WTC11 (cell line): ENCODE data around the gene LIPM. TPM values are rescaled to one million over a fixed set of nuclear protein-coding genes. Genes with fewer than 3 reads are reported as not detected.

ENCODE experiments used
- ATAC-seq: fragments of 200-7000 bp; cut with Tn5 transposase; 2 replicates; pipeline ENCODE4 v1.10.0; 2021; ENCODE audit warnings: mild to moderate bottlenecking, moderate library complexity
- CTCF ChIA-PET: fragments of 300-600 bp; sonication (Branson Sonifier 250); formaldehyde crosslinking; loops from one replicate; lab custom pipeline; 2021; ENCODE audit warnings: antibody characterized with exemption; lab: Charles Lee
- POLR2A ChIA-PET: fragments of 350-600 bp; sonication (Branson Sonifier 250); formaldehyde crosslinking; loops from one replicate; lab custom pipeline; 2021; ENCODE audit warnings: antibody characterized with exemption; lab: Charles Lee
- DNase-seq: peaks from one replicate; pipeline ENCODE4 v3.0.0; 2021; ENCODE audit warnings: low spot score
- H3K27ac Mint-ChIP-seq: 2 replicates; pipeline ENCODE4 v1.8.0; 2021; ENCODE audit warnings: mixed read lengths
- H3K27me3 Mint-ChIP-seq: 2 replicates; pipeline ENCODE4 v1.8.0; 2021; ENCODE audit warnings: low read depth, mild to moderate bottlenecking, moderate library complexity, mixed read lengths
- H3K36me3 Mint-ChIP-seq: 2 replicates; pipeline ENCODE4 v1.8.0; 2021; ENCODE audit warnings: mixed read lengths
- H3K4me1 Mint-ChIP-seq: 2 replicates; pipeline ENCODE4 v1.8.0; 2022; ENCODE audit warnings: mixed read lengths
- H3K4me3 Mint-ChIP-seq: 2 replicates; pipeline ENCODE4 v1.8.0; 2021; ENCODE audit warnings: mild to moderate bottlenecking, moderate library complexity, mixed read lengths
- H3K9me3 Mint-ChIP-seq: 2 replicates; pipeline ENCODE4 v1.8.0; 2021; ENCODE audit warnings: mixed read lengths
- ATF1 ChIP-seq: sonication (generic); formaldehyde crosslinking; IDR thresholded peaks from 2 replicates; pipeline ENCODE4 v1.8.1; 2023; ENCODE audit warnings: mild to moderate bottlenecking, moderate library complexity, missing genetic modification reagents
- GTF2I ChIP-seq: fragments of 250-450 bp; sonication (Bioruptor Pico); conservative IDR thresholded peaks from 2 replicates; pipeline ENCODE4 v1.4.0; 2021; ENCODE audit warnings: mild to moderate bottlenecking
- RELA ChIP-seq: sonication (generic); formaldehyde crosslinking; IDR thresholded peaks from 2 replicates; pipeline ENCODE4 v1.8.1; 2022; ENCODE audit warnings: missing genetic modification reagents, mild to moderate bottlenecking, borderline replicate concordance
- SMAD3 ChIP-seq: sonication (generic); formaldehyde crosslinking; IDR thresholded peaks from 2 replicates; pipeline ENCODE4 v1.8.0; 2022; ENCODE audit warnings: missing genetic modification reagents, mild to moderate bottlenecking, borderline replicate concordance
- TEAD1 ChIP-seq: sonication (generic); formaldehyde crosslinking; IDR thresholded peaks from 2 replicates; pipeline ENCODE4 v1.8.0; 2022; ENCODE audit warnings: mild to moderate bottlenecking, missing genetic modification reagents
- TEAD4 ChIP-seq: sonication (generic); formaldehyde crosslinking; IDR thresholded peaks from 2 replicates; pipeline ENCODE4 v1.8.0; 2022; ENCODE audit warnings: mild to moderate bottlenecking, missing genetic modification reagents
- ZNF138 ChIP-seq: sonication (generic); formaldehyde crosslinking; conservative IDR thresholded peaks from 2 replicates; pipeline ENCODE4 v1.8.1; 2022; ENCODE audit warnings: mild to moderate bottlenecking, moderate library complexity, missing genetic modification reagents
- ZNF416 ChIP-seq: fragments of 250-450 bp; sonication (Bioruptor Pico); IDR thresholded peaks from 2 replicates; pipeline ENCODE4 v1.9.0; 2021; ENCODE audit warnings: mild to moderate bottlenecking, inconsistent platforms
- total RNA-seq: library from RNA; stranded (reverse); gene quantifications from 3 replicates; pipeline ENCODE4 v1.2.3, GENCODE V29; 2021
- TF ChIP-seq, protein P1 (sequence below): sonication (generic); formaldehyde crosslinking; IDR thresholded peaks from 2 replicates; pipeline ENCODE4 v1.8.1; 2023; ENCODE audit warnings: mild to moderate bottlenecking, missing genetic modification reagents, moderate library complexity
- TF ChIP-seq, protein P2 (sequence below): sonication (generic); formaldehyde crosslinking; IDR thresholded peaks from 2 replicates; pipeline ENCODE4 v1.8.0; 2023; ENCODE audit warnings: missing genetic modification reagents
- TF ChIP-seq, protein P3 (sequence below): fragments of 250-450 bp; sonication (Bioruptor Pico); IDR thresholded peaks from 2 replicates; pipeline ENCODE4 v1.9.0; 2021; ENCODE audit warnings: mild to moderate bottlenecking, borderline replicate concordance
- TF ChIP-seq, protein P4 (sequence below): sonication (generic); formaldehyde crosslinking; IDR thresholded peaks from 2 replicates; pipeline ENCODE4 v1.8.1; 2022; ENCODE audit warnings: mild to moderate bottlenecking, moderate library complexity, missing genetic modification reagents
- TF ChIP-seq, protein P5 (sequence below): sonication (generic); formaldehyde crosslinking; IDR thresholded peaks from 2 replicates; pipeline ENCODE4 v1.8.0; 2022; ENCODE audit warnings: mild to moderate bottlenecking, missing genetic modification reagents
- TF ChIP-seq, protein P6 (sequence below): fragments of 250-450 bp; sonication (Bioruptor Pico); IDR thresholded peaks from 2 replicates; pipeline ENCODE4 v2.1.2; 2022; ENCODE audit warnings: mild to moderate bottlenecking, moderate library complexity
- TF ChIP-seq, protein P7 (sequence below): sonication (generic); formaldehyde crosslinking; IDR thresholded peaks from 2 replicates; pipeline ENCODE4 v1.8.0; 2022; ENCODE audit warnings: missing genetic modification reagents
- TF ChIP-seq, protein P8 (sequence below): sonication (generic); formaldehyde crosslinking; IDR thresholded peaks from 2 replicates; pipeline ENCODE4 v1.8.0; 2022; ENCODE audit warnings: mild to moderate bottlenecking, missing genetic modification reagents

Gene LIPM
- total RNA-seq, 1 experiment from 2014 or later: not detected

DNA sequence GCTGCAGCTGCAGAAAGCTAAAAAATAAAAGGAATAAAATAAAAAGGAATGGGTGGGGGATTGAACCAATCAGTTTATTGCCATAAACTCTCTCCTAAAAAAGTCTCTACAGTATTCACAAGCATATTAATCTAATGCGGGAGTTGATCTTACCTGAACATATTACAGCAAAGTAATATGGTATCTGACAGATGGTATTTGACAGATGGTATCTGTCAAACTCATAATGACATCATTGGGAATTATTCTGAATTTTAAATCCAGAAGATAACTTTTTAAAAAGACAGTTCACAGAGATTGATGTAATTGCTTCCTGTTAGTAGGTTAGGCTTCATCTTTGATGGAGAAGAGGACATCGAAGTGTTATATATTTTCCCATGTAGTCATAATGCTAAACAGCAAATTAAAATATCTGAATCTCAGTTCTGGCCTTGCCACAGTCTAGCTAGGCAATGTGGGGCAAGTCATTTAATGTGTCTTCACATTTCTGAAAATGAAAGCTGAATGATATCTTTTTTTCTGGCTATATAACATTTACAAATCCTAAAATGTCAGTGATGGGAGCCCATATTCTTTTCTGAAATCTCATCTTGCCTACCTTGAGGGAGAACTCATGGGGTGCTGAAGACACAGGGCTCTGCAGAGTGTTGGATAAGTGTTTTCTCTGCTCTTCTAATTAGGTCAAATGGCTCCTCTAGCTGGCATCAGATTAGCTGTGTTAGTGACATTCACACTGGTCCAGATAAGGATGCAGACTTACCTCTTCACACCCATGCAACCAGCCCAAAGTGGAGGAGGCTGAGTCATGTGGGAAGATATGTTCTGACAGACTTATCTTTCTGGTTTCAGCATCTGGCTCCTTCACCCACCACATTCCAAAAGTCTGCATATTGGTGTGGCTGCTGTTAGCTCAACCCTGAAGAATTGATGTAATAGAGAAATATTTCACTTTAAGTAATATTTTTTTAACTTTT lies 2.1 kb upstream of the LIPM start:
- Mint-ChIP-seq H3K27ac (no peak overlapping the region), H3K4me1 (peaks cover 10% of the 10 kb centered on the region), H3K27me3 (peaks cover 17% of the 10 kb centered on the region), H3K4me3 (no peak overlapping the region), H3K36me3 (no peaks in the 10 kb centered on the region), H3K9me3 (no peaks in the 10 kb centered on the region)
- no peak for TF ChIP-seq TEAD4
- ChIA-PET POLR2A (no interaction called here), CTCF (interaction anchor here (0.6 to 1.2 kb wide), 2 partner anchors 10 to 72 kb away, joined by 3 to 5 read pairs; no protein-coding TSS in a partner anchor)
- DNase-seq (no peak), ATAC-seq (no peak)

DNA sequence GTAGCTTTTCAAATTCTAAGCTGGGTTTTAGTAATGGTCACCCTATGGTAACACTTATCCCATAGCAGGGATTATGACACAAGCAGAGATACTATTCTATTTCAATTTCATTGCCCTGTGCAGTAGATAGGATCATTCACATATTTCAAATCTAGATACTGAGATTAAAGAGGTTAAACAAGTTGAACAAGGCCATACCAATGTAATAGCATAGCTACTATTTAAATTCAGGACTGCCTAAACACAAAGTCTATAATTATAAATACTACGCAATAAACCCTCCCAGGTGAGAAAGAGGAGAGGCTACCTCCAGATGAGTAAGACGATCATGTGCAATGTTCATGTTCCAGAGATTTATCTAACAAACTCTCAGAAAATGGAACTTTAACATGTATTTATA lies 1.1 kb downstream of the LIPM start:
- Mint-ChIP-seq H3K27me3 (peaks cover 20% of the 10 kb centered on the region), H3K4me1 (peaks cover 10% of the 10 kb centered on the region), H3K27ac (no peak overlapping the region), H3K9me3 (no peaks in the 10 kb centered on the region), H3K4me3 (no peak overlapping the region), H3K36me3 (no peaks in the 10 kb centered on the region)
- ATAC-seq: no peak
- DNase-seq: no peak
- ChIA-PET CTCF (interaction anchor here (3.1 kb wide), 1 partner anchor 75 kb away, joined by 21 read pairs; no protein-coding TSS in a partner anchor), POLR2A (interaction anchor here (0.7 kb wide), 1 partner anchor 523 kb away, joined by 4 read pairs; no protein-coding TSS in a partner anchor)
- TF ChIP-seq, protein P1, sequence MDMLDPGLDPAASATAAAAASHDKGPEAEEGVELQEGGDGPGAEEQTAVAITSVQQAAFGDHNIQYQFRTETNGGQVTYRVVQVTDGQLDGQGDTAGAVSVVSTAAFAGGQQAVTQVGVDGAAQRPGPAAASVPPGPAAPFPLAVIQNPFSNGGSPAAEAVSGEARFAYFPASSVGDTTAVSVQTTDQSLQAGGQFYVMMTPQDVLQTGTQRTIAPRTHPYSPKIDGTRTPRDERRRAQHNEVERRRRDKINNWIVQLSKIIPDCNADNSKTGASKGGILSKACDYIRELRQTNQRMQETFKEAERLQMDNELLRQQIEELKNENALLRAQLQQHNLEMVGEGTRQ (CRISPR knock-in tag): no peak
- TF ChIP-seq, protein P2, sequence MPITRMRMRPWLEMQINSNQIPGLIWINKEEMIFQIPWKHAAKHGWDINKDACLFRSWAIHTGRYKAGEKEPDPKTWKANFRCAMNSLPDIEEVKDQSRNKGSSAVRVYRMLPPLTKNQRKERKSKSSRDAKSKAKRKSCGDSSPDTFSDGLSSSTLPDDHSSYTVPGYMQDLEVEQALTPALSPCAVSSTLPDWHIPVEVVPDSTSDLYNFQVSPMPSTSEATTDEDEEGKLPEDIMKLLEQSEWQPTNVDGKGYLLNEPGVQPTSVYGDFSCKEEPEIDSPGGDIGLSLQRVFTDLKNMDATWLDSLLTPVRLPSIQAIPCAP (CRISPR knock-in tag): no peak
- TF ChIP-seq ZNF138 (CRISPR knock-in tag): no peak
- no peak for TF ChIP-seq GTF2I (CRISPR knock-in tag)
- TF ChIP-seq, protein P3, sequence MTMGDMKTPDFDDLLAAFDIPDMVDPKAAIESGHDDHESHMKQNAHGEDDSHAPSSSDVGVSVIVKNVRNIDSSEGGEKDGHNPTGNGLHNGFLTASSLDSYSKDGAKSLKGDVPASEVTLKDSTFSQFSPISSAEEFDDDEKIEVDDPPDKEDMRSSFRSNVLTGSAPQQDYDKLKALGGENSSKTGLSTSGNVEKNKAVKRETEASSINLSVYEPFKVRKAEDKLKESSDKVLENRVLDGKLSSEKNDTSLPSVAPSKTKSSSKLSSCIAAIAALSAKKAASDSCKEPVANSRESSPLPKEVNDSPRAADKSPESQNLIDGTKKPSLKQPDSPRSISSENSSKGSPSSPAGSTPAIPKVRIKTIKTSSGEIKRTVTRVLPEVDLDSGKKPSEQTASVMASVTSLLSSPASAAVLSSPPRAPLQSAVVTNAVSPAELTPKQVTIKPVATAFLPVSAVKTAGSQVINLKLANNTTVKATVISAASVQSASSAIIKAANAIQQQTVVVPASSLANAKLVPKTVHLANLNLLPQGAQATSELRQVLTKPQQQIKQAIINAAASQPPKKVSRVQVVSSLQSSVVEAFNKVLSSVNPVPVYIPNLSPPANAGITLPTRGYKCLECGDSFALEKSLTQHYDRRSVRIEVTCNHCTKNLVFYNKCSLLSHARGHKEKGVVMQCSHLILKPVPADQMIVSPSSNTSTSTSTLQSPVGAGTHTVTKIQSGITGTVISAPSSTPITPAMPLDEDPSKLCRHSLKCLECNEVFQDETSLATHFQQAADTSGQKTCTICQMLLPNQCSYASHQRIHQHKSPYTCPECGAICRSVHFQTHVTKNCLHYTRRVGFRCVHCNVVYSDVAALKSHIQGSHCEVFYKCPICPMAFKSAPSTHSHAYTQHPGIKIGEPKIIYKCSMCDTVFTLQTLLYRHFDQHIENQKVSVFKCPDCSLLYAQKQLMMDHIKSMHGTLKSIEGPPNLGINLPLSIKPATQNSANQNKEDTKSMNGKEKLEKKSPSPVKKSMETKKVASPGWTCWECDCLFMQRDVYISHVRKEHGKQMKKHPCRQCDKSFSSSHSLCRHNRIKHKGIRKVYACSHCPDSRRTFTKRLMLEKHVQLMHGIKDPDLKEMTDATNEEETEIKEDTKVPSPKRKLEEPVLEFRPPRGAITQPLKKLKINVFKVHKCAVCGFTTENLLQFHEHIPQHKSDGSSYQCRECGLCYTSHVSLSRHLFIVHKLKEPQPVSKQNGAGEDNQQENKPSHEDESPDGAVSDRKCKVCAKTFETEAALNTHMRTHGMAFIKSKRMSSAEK (CRISPR knock-in tag): no peak
- TF ChIP-seq, protein P4, sequence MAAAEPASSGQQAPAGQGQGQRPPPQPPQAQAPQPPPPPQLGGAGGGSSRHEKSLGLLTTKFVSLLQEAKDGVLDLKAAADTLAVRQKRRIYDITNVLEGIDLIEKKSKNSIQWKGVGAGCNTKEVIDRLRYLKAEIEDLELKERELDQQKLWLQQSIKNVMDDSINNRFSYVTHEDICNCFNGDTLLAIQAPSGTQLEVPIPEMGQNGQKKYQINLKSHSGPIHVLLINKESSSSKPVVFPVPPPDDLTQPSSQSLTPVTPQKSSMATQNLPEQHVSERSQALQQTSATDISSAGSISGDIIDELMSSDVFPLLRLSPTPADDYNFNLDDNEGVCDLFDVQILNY (CRISPR knock-in tag): no peak
- TF ChIP-seq, protein P5, sequence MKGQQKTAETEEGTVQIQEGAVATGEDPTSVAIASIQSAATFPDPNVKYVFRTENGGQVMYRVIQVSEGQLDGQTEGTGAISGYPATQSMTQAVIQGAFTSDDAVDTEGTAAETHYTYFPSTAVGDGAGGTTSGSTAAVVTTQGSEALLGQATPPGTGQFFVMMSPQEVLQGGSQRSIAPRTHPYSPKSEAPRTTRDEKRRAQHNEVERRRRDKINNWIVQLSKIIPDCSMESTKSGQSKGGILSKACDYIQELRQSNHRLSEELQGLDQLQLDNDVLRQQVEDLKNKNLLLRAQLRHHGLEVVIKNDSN (CRISPR knock-in tag): no peak
- TF ChIP-seq, protein P6, sequence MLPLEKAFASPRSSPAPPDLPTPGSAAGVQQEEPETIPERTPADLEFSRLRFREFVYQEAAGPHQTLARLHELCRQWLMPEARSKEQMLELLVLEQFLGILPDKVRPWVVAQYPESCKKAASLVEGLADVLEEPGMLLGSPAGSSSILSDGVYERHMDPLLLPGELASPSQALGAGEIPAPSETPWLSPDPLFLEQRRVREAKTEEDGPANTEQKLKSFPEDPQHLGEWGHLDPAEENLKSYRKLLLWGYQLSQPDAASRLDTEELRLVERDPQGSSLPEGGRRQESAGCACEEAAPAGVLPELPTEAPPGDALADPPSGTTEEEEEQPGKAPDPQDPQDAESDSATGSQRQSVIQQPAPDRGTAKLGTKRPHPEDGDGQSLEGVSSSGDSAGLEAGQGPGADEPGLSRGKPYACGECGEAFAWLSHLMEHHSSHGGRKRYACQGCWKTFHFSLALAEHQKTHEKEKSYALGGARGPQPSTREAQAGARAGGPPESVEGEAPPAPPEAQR (CRISPR knock-in tag): no peak
- TF ChIP-seq, protein P7, sequence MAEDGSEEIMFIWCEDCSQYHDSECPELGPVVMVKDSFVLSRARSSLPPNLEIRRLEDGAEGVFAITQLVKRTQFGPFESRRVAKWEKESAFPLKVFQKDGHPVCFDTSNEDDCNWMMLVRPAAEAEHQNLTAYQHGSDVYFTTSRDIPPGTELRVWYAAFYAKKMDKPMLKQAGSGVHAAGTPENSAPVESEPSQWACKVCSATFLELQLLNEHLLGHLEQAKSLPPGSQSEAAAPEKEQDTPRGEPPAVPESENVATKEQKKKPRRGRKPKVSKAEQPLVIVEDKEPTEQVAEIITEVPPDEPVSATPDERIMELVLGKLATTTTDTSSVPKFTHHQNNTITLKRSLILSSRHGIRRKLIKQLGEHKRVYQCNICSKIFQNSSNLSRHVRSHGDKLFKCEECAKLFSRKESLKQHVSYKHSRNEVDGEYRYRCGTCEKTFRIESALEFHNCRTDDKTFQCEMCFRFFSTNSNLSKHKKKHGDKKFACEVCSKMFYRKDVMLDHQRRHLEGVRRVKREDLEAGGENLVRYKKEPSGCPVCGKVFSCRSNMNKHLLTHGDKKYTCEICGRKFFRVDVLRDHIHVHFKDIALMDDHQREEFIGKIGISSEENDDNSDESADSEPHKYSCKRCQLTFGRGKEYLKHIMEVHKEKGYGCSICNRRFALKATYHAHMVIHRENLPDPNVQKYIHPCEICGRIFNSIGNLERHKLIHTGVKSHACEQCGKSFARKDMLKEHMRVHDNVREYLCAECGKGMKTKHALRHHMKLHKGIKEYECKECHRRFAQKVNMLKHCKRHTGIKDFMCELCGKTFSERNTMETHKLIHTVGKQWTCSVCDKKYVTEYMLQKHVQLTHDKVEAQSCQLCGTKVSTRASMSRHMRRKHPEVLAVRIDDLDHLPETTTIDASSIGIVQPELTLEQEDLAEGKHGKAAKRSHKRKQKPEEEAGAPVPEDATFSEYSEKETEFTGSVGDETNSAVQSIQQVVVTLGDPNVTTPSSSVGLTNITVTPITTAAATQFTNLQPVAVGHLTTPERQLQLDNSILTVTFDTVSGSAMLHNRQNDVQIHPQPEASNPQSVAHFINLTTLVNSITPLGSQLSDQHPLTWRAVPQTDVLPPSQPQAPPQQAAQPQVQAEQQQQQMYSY (CRISPR knock-in tag): no peak
- TF ChIP-seq, protein P8, sequence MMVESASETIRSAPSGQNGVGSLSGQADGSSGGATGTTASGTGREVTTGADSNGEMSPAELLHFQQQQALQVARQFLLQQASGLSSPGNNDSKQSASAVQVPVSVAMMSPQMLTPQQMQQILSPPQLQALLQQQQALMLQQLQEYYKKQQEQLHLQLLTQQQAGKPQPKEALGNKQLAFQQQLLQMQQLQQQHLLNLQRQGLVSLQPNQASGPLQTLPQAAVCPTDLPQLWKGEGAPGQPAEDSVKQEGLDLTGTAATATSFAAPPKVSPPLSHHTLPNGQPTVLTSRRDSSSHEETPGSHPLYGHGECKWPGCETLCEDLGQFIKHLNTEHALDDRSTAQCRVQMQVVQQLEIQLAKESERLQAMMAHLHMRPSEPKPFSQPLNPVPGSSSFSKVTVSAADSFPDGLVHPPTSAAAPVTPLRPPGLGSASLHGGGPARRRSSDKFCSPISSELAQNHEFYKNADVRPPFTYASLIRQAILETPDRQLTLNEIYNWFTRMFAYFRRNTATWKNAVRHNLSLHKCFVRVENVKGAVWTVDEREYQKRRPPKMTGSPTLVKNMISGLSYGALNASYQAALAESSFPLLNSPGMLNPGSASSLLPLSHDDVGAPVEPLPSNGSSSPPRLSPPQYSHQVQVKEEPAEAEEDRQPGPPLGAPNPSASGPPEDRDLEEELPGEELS (CRISPR knock-in tag): no peak
- no peak for TF ChIP-seq SMAD3
- TF ChIP-seq ZNF416 (CRISPR knock-in tag): no peak
- TF ChIP-seq ATF1 (CRISPR knock-in tag): no peak
- no peak for TF ChIP-seq TEAD1 (CRISPR knock-in tag)
- no peak for TF ChIP-seq RELA (CRISPR knock-in tag)
